Thymus (tissue), 11 donors: ENCODE measurements around the gene ZDHHC14. TPM values are rescaled to one million over a fixed set of nuclear protein-coding genes. Genes with fewer than 3 reads are reported as not detected.
A peak's percentile ranks its signal among the peaks of the same experiment; 100 is the strongest.

ENCODE experiments used
- DNase-seq, 9 donors: peaks; one replicate each; pipeline ENCODE4 v3.0.0-alpha.2; 2013; ENCODE audit warnings: low spot score in 9 of 9, low read depth in 6 of 9, missing footprints in 1 of 9
- H3K27ac ChIP-seq, 2 donors: one replicate each; pipeline ENCODE4 v1.5.1; 2013; ENCODE audit warnings: control low read depth in 1 of 2, low read depth in 1 of 2, low read length in 1 of 2, mild to moderate bottlenecking in 1 of 2, moderate library complexity in 1 of 2
- H3K27me3 ChIP-seq, 2 donors: one replicate each; pipeline ENCODE4 v1.5.1; 2013; ENCODE audit warnings: low read length in 1 of 2; ENCODE audit not compliant: control insufficient read depth in 2 of 2, insufficient read depth in 1 of 2
- H3K36me3 ChIP-seq, 2 donors: one replicate each; pipeline ENCODE4 v1.5.1; 2013; ENCODE audit warnings: low read length in 1 of 2, mild to moderate bottlenecking in 1 of 2, moderate library complexity in 1 of 2; ENCODE audit not compliant: control insufficient read depth in 2 of 2, insufficient read depth in 2 of 2
- H3K4me1 ChIP-seq, 2 donors: one replicate each; pipeline ENCODE4 v1.5.1; 2013; ENCODE audit warnings: low read length in 2 of 2; ENCODE audit not compliant: control insufficient read depth in 2 of 2, insufficient read depth in 2 of 2
- H3K4me3 ChIP-seq, 2 donors: one replicate each; pipeline ENCODE4 v1.5.1; 2013; ENCODE audit warnings: low read length in 2 of 2, control low read depth in 1 of 2, mild to moderate bottlenecking in 1 of 2
- H3K9me3 ChIP-seq, 2 donors: one replicate each; pipeline ENCODE4 v1.5.1; 2013; ENCODE audit warnings: low read length in 1 of 2, mild to moderate bottlenecking in 1 of 2; ENCODE audit not compliant: control insufficient read depth in 2 of 2, insufficient read depth in 1 of 2
- WGBS: extraction: QIAGEN DNeasy Blood & Tissue Kit; methylation state at CpG from one replicate; pipeline ENCODE4 v1.1.7; 2013; 5-methylcytosine and 5-hydroxymethylcytosine counted together
- polyA plus RNA-seq: library from polyadenylated mRNA; stranded (reverse); fragments of 200-250 nt; gene quantifications from one replicate; pipeline ENCODE4 v1.2.3, GENCODE V29; 2013
- total RNA-seq: library from RNA; stranded (reverse); fragments of 120-200 nt; gene quantifications from one replicate; pipeline ENCODE4 v1.2.4, GENCODE V29; 2013
- donor health status: healthy.

ZDHHC14 gene
- total and polyA plus RNA-seq, 2 donors: 3.4 to 7.5 TPM

GRCh38 chr6:157592541-157592940 is 211.6 kb downstream of the ZDHHC14 start:
- Histone ChIP-seq H3K4me3 (no peak overlapping the region), H3K36me3 (no peaks in the 10 kb centered on the region), H3K27ac (no peak overlapping the region), H3K27me3 (no peaks in the 10 kb centered on the region), H3K4me1 (peaks cover 0 to 5% of the 10 kb centered on the region in 2 donors), H3K9me3 (peaks cover 0 to 10% of the 10 kb centered on the region in 2 donors)
- WGBS: 97% methylated on average over 16 of the region's 16 CpGs
- DNase-seq: no peak

GRCh38 chr6:157592980-157593379 is 212.0 kb downstream of the ZDHHC14 start:
- H3K4me1 ChIP-seq: peaks cover 0 to 8% of the 10 kb centered on the region in 2 donors
- peaks cover 0 to 10% of the 10 kb centered on the region in 2 donors for H3K9me3 ChIP-seq
- no peaks in the 10 kb centered on the region for H3K36me3 ChIP-seq
- no peak for DNase-seq
- H3K27ac ChIP-seq: no peak overlapping the region
- H3K27me3 ChIP-seq: no peaks in the 10 kb centered on the region
- WGBS: 93% methylated on average over 21 of the region's 21 CpGs
- no peak overlapping the region for H3K4me3 ChIP-seq

- DNase-seq: no peak
- Histone ChIP-seq H3K36me3 (no peaks in the 10 kb centered on the region), H3K27ac (no peak overlapping the region), H3K4me1 (peaks cover 0 to 8% of the 10 kb centered on the region in 2 donors), H3K4me3 (no peak overlapping the region), H3K9me3 (peaks cover 0 to 10% of the 10 kb centered on the region in 2 donors), H3K27me3 (no peaks in the 10 kb centered on the region)
- 94% methylated on average over 8 of the region's 8 CpGs for WGBS
Measured at GRCh38 chr6:157593596-157593995, 212.6 kb downstream of the ZDHHC14 start.

GRCh38 chr6:157594292-157594691 is 213.3 kb downstream of the ZDHHC14 start:
- no peak overlapping the region for H3K4me3 ChIP-seq
- WGBS: 98% methylated on average over 7 of the region's 7 CpGs
- H3K27ac ChIP-seq: no peak overlapping the region
- DNase-seq: no peak
- no peaks in the 10 kb centered on the region for H3K36me3 ChIP-seq
- H3K27me3 ChIP-seq: no peaks in the 10 kb centered on the region
- H3K4me1 ChIP-seq: peaks cover 0 to 8% of the 10 kb centered on the region in 2 donors
- peaks cover 0 to 10% of the 10 kb centered on the region in 2 donors for H3K9me3 ChIP-seq

- H3K4me1 ChIP-seq: peaks cover 0 to 8% of the 10 kb centered on the region in 2 donors
- 97% methylated on average over 8 of the region's 8 CpGs for WGBS
- no peak overlapping the region for H3K27ac ChIP-seq
- H3K9me3 ChIP-seq: peaks cover 0 to 2% of the 10 kb centered on the region in 2 donors
- DNase-seq: no peak
- H3K36me3 ChIP-seq: no peaks in the 10 kb centered on the region
- H3K4me3 ChIP-seq: no peak overlapping the region
- no peaks in the 10 kb centered on the region for H3K27me3 ChIP-seq
Measured at GRCh38 chr6:157595768-157596167, 214.8 kb downstream of the ZDHHC14 start.

GRCh38 chr6:157596461-157596860 is 215.5 kb downstream of the ZDHHC14 start:
- H3K9me3 ChIP-seq: no peaks in the 10 kb centered on the region
- no peak for DNase-seq
- H3K36me3 ChIP-seq: no peaks in the 10 kb centered on the region
- H3K27ac ChIP-seq: no peak overlapping the region
- H3K4me3 ChIP-seq: no peak overlapping the region
- peaks cover 0 to 8% of the 10 kb centered on the region in 2 donors for H3K4me1 ChIP-seq
- 95% methylated on average over 6 of the region's 6 CpGs for WGBS
- H3K27me3 ChIP-seq: no peaks in the 10 kb centered on the region

- Histone ChIP-seq H3K36me3 (no peaks in the 10 kb centered on the region), H3K27me3 (no peaks in the 10 kb centered on the region), H3K4me1 (peaks cover 0 to 8% of the 10 kb centered on the region in 2 donors), H3K4me3 (no peak overlapping the region), H3K9me3 (no peaks in the 10 kb centered on the region), H3K27ac (peak overlapping the region in 1 of 2 donors; percentile 40)
- DNase-seq: no peak
- 98% methylated on average over 15 of the region's 15 CpGs for WGBS
Measured at GRCh38 chr6:157596886-157597285, 215.9 kb downstream of the ZDHHC14 start.

GRCh38 chr6:157597461-157598312 is 216.7 kb downstream of the ZDHHC14 start:
- DNase-seq: peak in 2 of 9 donors; percentile 20 to 24
- no peaks in the 10 kb centered on the region for H3K36me3 ChIP-seq
- H3K4me3 ChIP-seq: no peak overlapping the region
- no peaks in the 10 kb centered on the region for H3K27me3 ChIP-seq
- H3K4me1 ChIP-seq: peaks cover 0 to 8% of the 10 kb centered on the region in 2 donors
- WGBS: 72% methylated on average over 9 of the region's 9 CpGs
- H3K9me3 ChIP-seq: no peaks in the 10 kb centered on the region
- H3K27ac ChIP-seq: no peak overlapping the region

- no peaks in the 10 kb centered on the region for H3K36me3 ChIP-seq
- no peaks in the 10 kb centered on the region for H3K9me3 ChIP-seq
- H3K4me1 ChIP-seq: peaks cover 0 to 8% of the 10 kb centered on the region in 2 donors
- DNase-seq: no peak
- no peak overlapping the region for H3K27ac ChIP-seq
- H3K4me3 ChIP-seq: no peak overlapping the region
- no peaks in the 10 kb centered on the region for H3K27me3 ChIP-seq
- 96% methylated on average over 12 of the region's 12 CpGs for WGBS
Measured at GRCh38 chr6:157599191-157599590, 218.2 kb downstream of the ZDHHC14 start.
